GM12891 (cell line): ENCODE measurements around the gene OR4D5.

Experiments
- POLR2A ChIP-seq: IDR thresholded peaks from 2 replicates; pipeline ENCODE4 v1.6.1; 2011; ENCODE audit warnings: low read depth, low read length, control low read depth
- POLR2AphosphoS5 ChIP-seq: IDR thresholded peaks from 2 replicates; pipeline ENCODE4 v1.6.1; 2011; ENCODE audit warnings: low read depth, low read length, control low read depth
- SPI1 ChIP-seq: IDR thresholded peaks from 2 replicates; pipeline ENCODE4 v1.6.1; 2011; ENCODE audit warnings: low read depth, low read length, control low read depth

DNA sequence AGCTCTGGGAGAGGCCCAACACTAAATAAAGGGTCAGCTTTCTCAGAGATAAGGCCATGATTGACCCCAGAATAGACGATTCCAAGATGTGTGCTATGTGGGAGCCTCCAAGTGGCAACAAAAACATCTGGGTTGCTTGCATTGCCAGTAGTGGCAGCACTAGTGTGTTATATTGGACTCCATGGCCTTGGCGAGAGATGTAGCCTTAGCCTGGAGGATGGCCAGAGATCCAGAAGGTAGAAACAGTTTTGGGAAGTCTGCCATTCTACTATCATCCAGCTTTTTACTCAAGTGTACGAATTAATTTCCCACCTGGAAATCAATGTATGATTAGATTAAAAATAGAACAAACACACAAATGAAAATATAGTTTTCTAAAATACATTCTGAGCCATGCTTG, 34.5 kb upstream of the OR4D5 start:
- no peak for TF ChIP-seq POLR2A
- no peak for TF ChIP-seq POLR2AphosphoS5
- no peak for TF ChIP-seq SPI1
